Stimulated activated CD8-positive, alpha-beta memory T cell treated with anti-CD3 and anti-CD28 coated beads, Interleukin-4, amount 100 ng/mL, for 1 hour (primary cell): ENCODE measurements around the gene TUBGCP3.
"Not testable (repeated sequence)": the region's sequence is repeated elsewhere in the genome, so short reads cannot be mapped to it uniquely, and the experiment has no call there.

Experiments used
- DNase-seq, 2 donors: peaks; one replicate each; pipeline ENCODE4 v3.0.0-alpha.2; 2020; ENCODE audit warnings: low read depth in 2 of 2, low spot score in 1 of 2

TUBGCP3 gene

GRCh38 chr13:112531263-112531794 lies 56.6 kb downstream of the TUBGCP3 start:
- DNase-seq = no peak

GRCh38 chr13:112530861-112531260 lies 57.1 kb downstream of the TUBGCP3 start:
- DNase-seq = no peak

- no peak for DNase-seq
Observed at GRCh38 chr13:112529216-112529615, 58.7 kb downstream of the TUBGCP3 start.

- DNase-seq = no peak
Observed at GRCh38 chr13:112526146-112526853, 61.7 kb downstream of the TUBGCP3 start.

GRCh38 chr13:112525356-112525945 lies 62.5 kb downstream of the TUBGCP3 start:
- DNase-seq = no peak

- DNase-seq = no peak
Observed at GRCh38 chr13:112522578-112522977, 65.4 kb downstream of the TUBGCP3 start.

- DNase-seq = no peak
Observed at GRCh38 chr13:112521073-112521685, 66.8 kb downstream of the TUBGCP3 start.

GRCh38 chr13:112519517-112520060 lies 68.4 kb downstream of the TUBGCP3 start:
- no peak for DNase-seq

- DNase-seq = no peak
Observed at GRCh38 chr13:112516218-112516617, 71.7 kb downstream of the TUBGCP3 start.

- no peak for DNase-seq
Observed at GRCh38 chr13:112513761-112514160, 74.2 kb downstream of the TUBGCP3 start.

GRCh38 chr13:112510987-112511685 lies 76.8 kb downstream of the TUBGCP3 start:
- no peak for DNase-seq

- DNase-seq = no peak
Observed at GRCh38 chr13:112510002-112510780, 77.8 kb downstream of the TUBGCP3 start.

GRCh38 chr13:112509190-112509589 lies 78.8 kb downstream of the TUBGCP3 start:
- no peak for DNase-seq

- DNase-seq = no peak
Observed at GRCh38 chr13:112506046-112506445, 81.9 kb downstream of the TUBGCP3 start.

- no peak for DNase-seq
Observed at GRCh38 chr13:112496166-112496565, 91.8 kb downstream of the TUBGCP3 start.

- DNase-seq = no peak
Observed at GRCh38 chr13:112495465-112495864, 92.5 kb downstream of the TUBGCP3 start.

GRCh38 chr13:112489199-112489598 lies 98.8 kb downstream of the TUBGCP3 start:
- no peak for DNase-seq

- DNase-seq = not testable (repeated sequence)
Observed at GRCh38 chr13:112488343-112489050, 99.5 kb downstream of the TUBGCP3 start.

- DNase-seq = no peak
Observed at GRCh38 chr13:112487127-112487517, 100.8 kb downstream of the TUBGCP3 start.
